ENCODE data around the gene VSIG10.

Gene VSIG10

DNA sequence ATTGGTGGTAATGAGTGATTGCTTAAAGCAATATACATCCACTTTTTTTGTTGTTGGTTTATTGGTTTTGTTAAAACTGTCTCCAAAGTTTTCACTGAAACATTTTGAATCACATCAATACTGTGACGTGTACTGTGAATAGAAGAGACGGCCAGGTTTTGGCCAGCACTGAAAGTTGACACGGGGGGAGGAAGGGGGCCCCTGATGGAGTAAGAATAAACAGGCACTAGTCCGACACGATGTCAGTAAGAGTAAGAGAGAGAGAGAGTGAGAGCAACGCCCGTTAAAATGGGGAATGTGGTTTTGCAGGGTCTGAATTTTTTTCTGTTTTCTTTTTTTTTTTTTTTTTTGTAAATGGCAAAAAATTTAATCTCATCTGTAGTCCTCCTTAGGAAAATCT is 46.8 kb upstream of the VSIG10 start (continued):
- TF ChIP-seq, protein P1, sequence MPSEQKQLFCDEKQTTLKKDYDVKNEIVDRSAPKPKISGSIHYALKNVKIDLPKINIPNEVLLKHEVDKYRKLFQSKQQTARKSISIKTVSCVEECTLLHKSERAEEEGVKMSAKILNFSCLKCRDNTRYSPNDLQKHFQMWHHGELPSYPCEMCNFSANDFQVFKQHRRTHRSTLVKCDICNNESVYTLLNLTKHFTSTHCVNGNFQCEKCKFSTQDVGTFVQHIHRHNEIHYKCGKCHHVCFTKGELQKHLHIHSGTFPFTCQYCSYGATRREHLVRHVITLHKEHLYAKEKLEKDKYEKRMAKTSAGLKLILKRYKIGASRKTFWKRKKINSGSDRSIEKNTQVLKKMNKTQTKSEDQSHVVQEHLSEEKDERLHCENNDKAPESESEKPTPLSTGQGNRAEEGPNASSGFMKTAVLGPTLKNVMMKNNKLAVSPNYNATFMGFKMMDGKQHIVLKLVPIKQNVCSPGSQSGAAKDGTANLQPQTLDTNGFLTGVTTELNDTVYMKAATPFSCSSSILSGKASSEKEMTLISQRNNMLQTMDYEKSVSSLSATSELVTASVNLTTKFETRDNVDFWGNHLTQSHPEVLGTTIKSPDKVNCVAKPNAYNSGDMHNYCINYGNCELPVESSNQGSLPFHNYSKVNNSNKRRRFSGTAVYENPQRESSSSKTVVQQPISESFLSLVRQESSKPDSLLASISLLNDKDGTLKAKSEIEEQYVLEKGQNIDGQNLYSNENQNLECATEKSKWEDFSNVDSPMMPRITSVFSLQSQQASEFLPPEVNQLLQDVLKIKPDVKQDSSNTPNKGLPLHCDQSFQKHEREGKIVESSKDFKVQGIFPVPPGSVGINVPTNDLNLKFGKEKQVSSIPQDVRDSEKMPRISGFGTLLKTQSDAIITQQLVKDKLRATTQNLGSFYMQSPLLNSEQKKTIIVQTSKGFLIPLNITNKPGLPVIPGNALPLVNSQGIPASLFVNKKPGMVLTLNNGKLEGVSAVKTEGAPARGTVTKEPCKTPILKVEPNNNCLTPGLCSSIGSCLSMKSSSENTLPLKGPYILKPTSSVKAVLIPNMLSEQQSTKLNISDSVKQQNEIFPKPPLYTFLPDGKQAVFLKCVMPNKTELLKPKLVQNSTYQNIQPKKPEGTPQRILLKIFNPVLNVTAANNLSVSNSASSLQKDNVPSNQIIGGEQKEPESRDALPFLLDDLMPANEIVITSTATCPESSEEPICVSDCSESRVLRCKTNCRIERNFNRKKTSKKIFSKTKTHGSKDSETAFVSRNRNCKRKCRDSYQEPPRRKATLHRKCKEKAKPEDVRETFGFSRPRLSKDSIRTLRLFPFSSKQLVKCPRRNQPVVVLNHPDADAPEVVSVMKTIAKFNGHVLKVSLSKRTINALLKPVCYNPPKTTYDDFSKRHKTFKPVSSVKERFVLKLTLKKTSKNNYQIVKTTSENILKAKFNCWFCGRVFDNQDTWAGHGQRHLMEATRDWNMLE (tag by site-specific recombination; conservative IDR thresholded peaks at IDR 0.05; ENCODE audit: low read depth) = no peak

DNA sequence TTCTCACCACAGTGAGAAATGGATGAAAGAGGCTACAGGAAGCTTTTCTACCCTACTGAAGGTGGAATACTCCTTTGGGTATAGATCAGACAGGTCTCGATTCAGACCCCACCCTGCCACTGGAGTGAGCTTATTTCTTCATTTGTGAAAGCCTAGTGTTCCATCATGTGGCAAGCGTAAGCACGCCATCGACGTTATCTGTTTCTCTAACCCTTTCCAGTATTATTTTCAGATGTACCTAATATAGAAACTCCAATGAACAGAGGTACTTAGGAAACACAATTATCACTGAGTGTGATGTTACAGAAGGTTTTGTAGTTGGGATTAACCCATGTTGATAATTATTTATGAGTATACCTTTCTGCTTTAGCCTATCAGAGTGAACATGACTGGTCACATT is 44.5 kb upstream of the VSIG10 start:
- CTCF ChIA-PET = interaction anchor here (0.6 kb wide), 1 partner anchor 28 kb away, joined by 4 read pairs; no protein-coding TSS in a partner anchor
- TF ChIP-seq, protein P2, sequence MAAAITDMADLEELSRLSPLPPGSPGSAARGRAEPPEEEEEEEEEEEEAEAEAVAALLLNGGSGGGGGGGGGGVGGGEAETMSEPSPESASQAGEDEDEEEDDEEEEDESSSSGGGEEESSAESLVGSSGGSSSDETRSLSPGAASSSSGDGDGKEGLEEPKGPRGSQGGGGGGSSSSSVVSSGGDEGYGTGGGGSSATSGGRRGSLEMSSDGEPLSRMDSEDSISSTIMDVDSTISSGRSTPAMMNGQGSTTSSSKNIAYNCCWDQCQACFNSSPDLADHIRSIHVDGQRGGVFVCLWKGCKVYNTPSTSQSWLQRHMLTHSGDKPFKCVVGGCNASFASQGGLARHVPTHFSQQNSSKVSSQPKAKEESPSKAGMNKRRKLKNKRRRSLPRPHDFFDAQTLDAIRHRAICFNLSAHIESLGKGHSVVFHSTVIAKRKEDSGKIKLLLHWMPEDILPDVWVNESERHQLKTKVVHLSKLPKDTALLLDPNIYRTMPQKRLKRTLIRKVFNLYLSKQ (tag by site-specific recombination; IDR thresholded peaks at IDR 0.05; ENCODE audit: borderline replicate concordance) = no peak
- TF ChIP-seq OVOL3 (tag by site-specific recombination; IDR thresholded peaks at IDR 0.05) = no peak
- no peak for TF ChIP-seq ZNF768 (tag by site-specific recombination; IDR thresholded peaks at IDR 0.05)
- TF ChIP-seq ZNF548 (tag by site-specific recombination; IDR thresholded peaks at IDR 0.05) = no peak
- TF ChIP-seq, protein P3, sequence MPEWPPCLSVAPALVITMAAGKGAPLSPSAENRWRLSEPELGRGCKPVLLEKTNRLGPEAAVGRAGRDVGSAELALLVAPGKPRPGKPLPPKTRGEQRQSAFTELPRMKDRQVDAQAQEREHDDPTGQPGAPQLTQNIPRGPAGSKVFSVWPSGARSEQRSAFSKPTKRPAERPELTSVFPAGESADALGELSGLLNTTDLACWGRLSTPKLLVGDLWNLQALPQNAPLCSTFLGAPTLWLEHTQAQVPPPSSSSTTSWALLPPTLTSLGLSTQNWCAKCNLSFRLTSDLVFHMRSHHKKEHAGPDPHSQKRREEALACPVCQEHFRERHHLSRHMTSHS (tag by site-specific recombination; IDR thresholded peaks at IDR 0.05) = no peak
- no peak for TF ChIP-seq ZNF221 (tag by site-specific recombination; IDR thresholded peaks at IDR 0.05; ENCODE audit: borderline replicate concordance)
- TF ChIP-seq, protein P4, sequence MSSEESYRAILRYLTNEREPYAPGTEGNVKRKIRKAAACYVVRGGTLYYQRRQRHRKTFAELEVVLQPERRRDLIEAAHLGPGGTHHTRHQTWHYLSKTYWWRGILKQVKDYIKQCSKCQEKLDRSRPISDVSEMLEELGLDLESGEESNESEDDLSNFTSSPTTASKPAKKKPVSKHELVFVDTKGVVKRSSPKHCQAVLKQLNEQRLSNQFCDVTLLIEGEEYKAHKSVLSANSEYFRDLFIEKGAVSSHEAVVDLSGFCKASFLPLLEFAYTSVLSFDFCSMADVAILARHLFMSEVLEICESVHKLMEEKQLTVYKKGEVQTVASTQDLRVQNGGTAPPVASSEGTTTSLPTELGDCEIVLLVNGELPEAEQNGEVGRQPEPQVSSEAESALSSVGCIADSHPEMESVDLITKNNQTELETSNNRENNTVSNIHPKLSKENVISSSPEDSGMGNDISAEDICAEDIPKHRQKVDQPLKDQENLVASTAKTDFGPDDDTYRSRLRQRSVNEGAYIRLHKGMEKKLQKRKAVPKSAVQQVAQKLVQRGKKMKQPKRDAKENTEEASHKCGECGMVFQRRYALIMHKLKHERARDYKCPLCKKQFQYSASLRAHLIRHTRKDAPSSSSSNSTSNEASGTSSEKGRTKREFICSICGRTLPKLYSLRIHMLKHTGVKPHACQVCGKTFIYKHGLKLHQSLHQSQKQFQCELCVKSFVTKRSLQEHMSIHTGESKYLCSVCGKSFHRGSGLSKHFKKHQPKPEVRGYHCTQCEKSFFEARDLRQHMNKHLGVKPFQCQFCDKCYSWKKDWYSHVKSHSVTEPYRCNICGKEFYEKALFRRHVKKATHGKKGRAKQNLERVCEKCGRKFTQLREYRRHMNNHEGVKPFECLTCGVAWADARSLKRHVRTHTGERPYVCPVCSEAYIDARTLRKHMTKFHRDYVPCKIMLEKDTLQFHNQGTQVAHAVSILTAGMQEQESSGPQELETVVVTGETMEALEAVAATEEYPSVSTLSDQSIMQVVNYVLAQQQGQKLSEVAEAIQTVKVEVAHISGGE (tag by site-specific recombination; conservative IDR thresholded peaks at IDR 0.05; ENCODE audit: low read depth) = no peak
- TF ChIP-seq, protein P5, sequence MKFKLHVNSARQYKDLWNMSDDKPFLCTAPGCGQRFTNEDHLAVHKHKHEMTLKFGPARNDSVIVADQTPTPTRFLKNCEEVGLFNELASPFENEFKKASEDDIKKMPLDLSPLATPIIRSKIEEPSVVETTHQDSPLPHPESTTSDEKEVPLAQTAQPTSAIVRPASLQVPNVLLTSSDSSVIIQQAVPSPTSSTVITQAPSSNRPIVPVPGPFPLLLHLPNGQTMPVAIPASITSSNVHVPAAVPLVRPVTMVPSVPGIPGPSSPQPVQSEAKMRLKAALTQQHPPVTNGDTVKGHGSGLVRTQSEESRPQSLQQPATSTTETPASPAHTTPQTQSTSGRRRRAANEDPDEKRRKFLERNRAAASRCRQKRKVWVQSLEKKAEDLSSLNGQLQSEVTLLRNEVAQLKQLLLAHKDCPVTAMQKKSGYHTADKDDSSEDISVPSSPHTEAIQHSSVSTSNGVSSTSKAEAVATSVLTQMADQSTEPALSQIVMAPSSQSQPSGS (tag by site-specific recombination; IDR thresholded peaks at IDR 0.05; ENCODE audit: low read depth) = no peak
- TF ChIP-seq, protein P6, sequence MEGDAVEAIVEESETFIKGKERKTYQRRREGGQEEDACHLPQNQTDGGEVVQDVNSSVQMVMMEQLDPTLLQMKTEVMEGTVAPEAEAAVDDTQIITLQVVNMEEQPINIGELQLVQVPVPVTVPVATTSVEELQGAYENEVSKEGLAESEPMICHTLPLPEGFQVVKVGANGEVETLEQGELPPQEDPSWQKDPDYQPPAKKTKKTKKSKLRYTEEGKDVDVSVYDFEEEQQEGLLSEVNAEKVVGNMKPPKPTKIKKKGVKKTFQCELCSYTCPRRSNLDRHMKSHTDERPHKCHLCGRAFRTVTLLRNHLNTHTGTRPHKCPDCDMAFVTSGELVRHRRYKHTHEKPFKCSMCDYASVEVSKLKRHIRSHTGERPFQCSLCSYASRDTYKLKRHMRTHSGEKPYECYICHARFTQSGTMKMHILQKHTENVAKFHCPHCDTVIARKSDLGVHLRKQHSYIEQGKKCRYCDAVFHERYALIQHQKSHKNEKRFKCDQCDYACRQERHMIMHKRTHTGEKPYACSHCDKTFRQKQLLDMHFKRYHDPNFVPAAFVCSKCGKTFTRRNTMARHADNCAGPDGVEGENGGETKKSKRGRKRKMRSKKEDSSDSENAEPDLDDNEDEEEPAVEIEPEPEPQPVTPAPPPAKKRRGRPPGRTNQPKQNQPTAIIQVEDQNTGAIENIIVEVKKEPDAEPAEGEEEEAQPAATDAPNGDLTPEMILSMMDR (tag by site-specific recombination; IDR thresholded peaks at IDR 0.05) = no peak
- no peak for TF ChIP-seq ZNF555 (tag by site-specific recombination; conservative IDR thresholded peaks at IDR 0.05)
- TF ChIP-seq, protein P7, sequence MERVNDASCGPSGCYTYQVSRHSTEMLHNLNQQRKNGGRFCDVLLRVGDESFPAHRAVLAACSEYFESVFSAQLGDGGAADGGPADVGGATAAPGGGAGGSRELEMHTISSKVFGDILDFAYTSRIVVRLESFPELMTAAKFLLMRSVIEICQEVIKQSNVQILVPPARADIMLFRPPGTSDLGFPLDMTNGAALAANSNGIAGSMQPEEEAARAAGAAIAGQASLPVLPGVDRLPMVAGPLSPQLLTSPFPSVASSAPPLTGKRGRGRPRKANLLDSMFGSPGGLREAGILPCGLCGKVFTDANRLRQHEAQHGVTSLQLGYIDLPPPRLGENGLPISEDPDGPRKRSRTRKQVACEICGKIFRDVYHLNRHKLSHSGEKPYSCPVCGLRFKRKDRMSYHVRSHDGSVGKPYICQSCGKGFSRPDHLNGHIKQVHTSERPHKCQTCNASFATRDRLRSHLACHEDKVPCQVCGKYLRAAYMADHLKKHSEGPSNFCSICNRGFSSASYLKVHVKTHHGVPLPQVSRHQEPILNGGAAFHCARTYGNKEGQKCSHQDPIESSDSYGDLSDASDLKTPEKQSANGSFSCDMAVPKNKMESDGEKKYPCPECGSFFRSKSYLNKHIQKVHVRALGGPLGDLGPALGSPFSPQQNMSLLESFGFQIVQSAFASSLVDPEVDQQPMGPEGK (tag by site-specific recombination; IDR thresholded peaks at IDR 0.05) = no peak
- TF ChIP-seq ZNF777 (tag by site-specific recombination; IDR thresholded peaks at IDR 0.05; ENCODE audit: borderline replicate concordance) = no peak
- no peak for TF ChIP-seq ZNF335 (tag by site-specific recombination; conservative IDR thresholded peaks at IDR 0.05)
- TF ChIP-seq HOXA7 (CRISPR knock-in tag; IDR thresholded peaks at IDR 0.05; ENCODE audit: borderline replicate concordance) = no peak
- no peak for TF ChIP-seq SP7 (tag by site-specific recombination; IDR thresholded peaks at IDR 0.05)
- no peak for TF ChIP-seq YY1 (tag by site-specific recombination; IDR thresholded peaks at IDR 0.05)
- no peak for TF ChIP-seq SP3 (tag by site-specific recombination; IDR thresholded peaks at IDR 0.05)
- TF ChIP-seq ZNF843 (tag by site-specific recombination; IDR thresholded peaks at IDR 0.05) = no peak
- no peak for TF ChIP-seq ZNF2 (tag by site-specific recombination; IDR thresholded peaks at IDR 0.05)
- peaks cover 31 to 59% of the 10 kb centered on the region in 2 experiments for H3K36me3 ChIP-seq (ENCODE audit: control insufficient read depth in 2 of 2, insufficient read depth in 1 of 2, low read length in 2 of 2)

More for the DNA sequence above, 44.5 kb upstream of the VSIG10 start:
- Histone ChIP-seq H3K4me1 (ENCODE audit: control insufficient read depth, insufficient read depth, low read length) (no peaks in the 10 kb centered on the region), H3K27ac (ENCODE audit: extremely low read depth, low read depth, low read length) (no peak overlapping the region), H3K9me3 (ENCODE audit: control insufficient read depth, insufficient read depth, low read depth, low read length) (no peaks in the 10 kb centered on the region), H3K4me3 (ENCODE audit: low read depth, low read length) (no peak overlapping the region)
- POLR2A ChIA-PET = interaction anchor here (1.1 kb wide), 1 partner anchor 16 kb away, joined by 3 read pairs; no protein-coding TSS in a partner anchor
